GM23338 (cell line): ENCODE measurements around the gene DYNLRB1. TPM values are rescaled to one million over a fixed set of nuclear protein-coding genes. Genes with fewer than 3 reads are reported as not detected.

Source experiments
- ATAC-seq: fragments of 200-7000 bp; cut with Tn5 transposase; 3 replicates; pipeline ENCODE4 v1.9.1; 2020
- DNase-seq: peaks from one replicate; pipeline ENCODE4 v3.0.0-alpha.2; 2015; ENCODE audit warnings: low spot score
- H2AFZ ChIP-seq: fragments of 200-600 bp; sonication (generic); 2 replicates; pipeline ENCODE4 v1.8.0; 2016; ENCODE audit warnings: antibody characterized with exemption, mild to moderate bottlenecking, moderate library complexity
- H3F3A ChIP-seq: fragments of 200-600 bp; sonication (generic); replicated peaks from 2 replicates; pipeline ENCODE4 v1.8.0; 2017; ENCODE audit warnings: antibody characterized with exemption, mixed run types, low read depth
- H3K27ac ChIP-seq: fragments of 200-600 bp; sonication (generic); 2 replicates; pipeline ENCODE4 v1.6.1; 2016; ENCODE audit warnings: low read depth
- H3K27me3 ChIP-seq: fragments of 200-600 bp; sonication (generic); 2 replicates; pipeline ENCODE4 v1.8.0; 2016; ENCODE audit warnings: mild to moderate bottlenecking, mixed run types, moderate library complexity; ENCODE audit not compliant: insufficient read depth
- H3K36me3 ChIP-seq: fragments of 200-600 bp; sonication (generic); 2 replicates; pipeline ENCODE4 v1.8.0; 2016; ENCODE audit warnings: mild to moderate bottlenecking; ENCODE audit not compliant: insufficient read depth
- H3K4me1 ChIP-seq: fragments of 200-600 bp; sonication (generic); 2 replicates; pipeline ENCODE4 v1.8.0; 2016; ENCODE audit warnings: mild to moderate bottlenecking, moderate library complexity; ENCODE audit not compliant: insufficient read depth
- H3K4me2 ChIP-seq: fragments of 200-600 bp; sonication (generic); 2 replicates; pipeline ENCODE4 v1.7.1; 2017; ENCODE audit warnings: mixed run types
- H3K4me3 ChIP-seq: fragments of 200-600 bp; sonication (generic); 2 replicates; pipeline ENCODE4 v1.6.1; 2016; ENCODE audit warnings: mixed run types
- H3K79me2 ChIP-seq: fragments of 200-600 bp; sonication (generic); replicated peaks from 2 replicates; pipeline ENCODE4 v1.8.0; 2017; ENCODE audit warnings: mild to moderate bottlenecking; ENCODE audit not compliant: insufficient read depth
- H3K9me2 ChIP-seq: fragments of 200-600 bp; sonication (generic); 2 replicates; pipeline ENCODE4 v1.8.0; 2017; ENCODE audit not compliant: insufficient read depth
- H4K20me1 ChIP-seq: fragments of 200-600 bp; sonication (generic); replicated peaks from 2 replicates; pipeline ENCODE4 v1.8.0; 2017; ENCODE audit warnings: mild to moderate bottlenecking; ENCODE audit not compliant: insufficient read depth
- H3K27ac Mint-ChIP-seq: 2 replicates; pipeline ENCODE4 v1.8.0; 2020; ENCODE audit warnings: inconsistent platforms, mild to moderate bottlenecking, moderate library complexity, mixed read lengths
- H3K27me3 Mint-ChIP-seq: 3 replicates; pipeline ENCODE4 v1.8.0; 2022; ENCODE audit warnings: low read depth, mild to moderate bottlenecking, moderate library complexity, mixed read lengths, inconsistent platforms; ENCODE audit not compliant: insufficient read depth, poor library complexity
- H3K36me3 Mint-ChIP-seq: 3 replicates; pipeline ENCODE4 v1.8.0; 2021; ENCODE audit warnings: low read depth, mild to moderate bottlenecking, inconsistent platforms, moderate library complexity, mixed read lengths
- H3K4me1 Mint-ChIP-seq: 3 replicates; pipeline ENCODE4 v1.8.0; 2020; ENCODE audit warnings: mild to moderate bottlenecking, inconsistent platforms, mixed read lengths
- H3K4me3 Mint-ChIP-seq: 3 replicates; pipeline ENCODE4 v1.8.0; 2021; ENCODE audit warnings: moderate library complexity, mild to moderate bottlenecking, inconsistent platforms, mixed read lengths
- H3K9me3 Mint-ChIP-seq: 3 replicates; pipeline ENCODE4 v1.8.0; 2020; ENCODE audit warnings: moderate library complexity, mild to moderate bottlenecking, inconsistent platforms, mixed read lengths
- CREB1 ChIP-seq: fragments of 250-450 bp; sonication (Bioruptor Pico); IDR thresholded peaks from 2 replicates; pipeline ENCODE4 v1.5.0; 2020; ENCODE audit warnings: low read depth, mild to moderate bottlenecking, moderate library complexity
- CTCF ChIP-seq, 2 experiments: fragments of 200-600 bp in 1 of 2; sonication (generic) in 1 of 2; conservative IDR thresholded peaks; 2 replicates each; pipeline versions ENCODE4 v1.5.1 to v1.6.1; 2016 to 2017; ENCODE audit warnings: antibody characterized with exemption in 2 of 2, low read depth in 2 of 2, mild to moderate bottlenecking in 2 of 2, moderate library complexity in 1 of 2
- ETS1 ChIP-seq: IDR thresholded peaks from 2 replicates; pipeline ENCODE4 v1.6.1; 2016; ENCODE audit warnings: antibody characterized with exemption
- EZH2 ChIP-seq: fragments of 200-600 bp; sonication (generic); IDR thresholded peaks from one replicate; pipeline ENCODE4 v1.8.0; 2017; ENCODE audit warnings: antibody characterized with exemption, mild to moderate bottlenecking, low read depth; ENCODE audit not compliant: unreplicated experiment
- EZH2phosphoT487 ChIP-seq: fragments of 200-600 bp; sonication (generic); IDR thresholded peaks from one replicate; pipeline ENCODE4 v1.8.1; 2018; ENCODE audit warnings: antibody characterized with exemption; ENCODE audit not compliant: unreplicated experiment
- JUNB ChIP-seq: IDR thresholded peaks from one replicate; pipeline ENCODE4 v1.6.1; 2016; ENCODE audit warnings: antibody characterized with exemption; ENCODE audit not compliant: unreplicated experiment
- NANOG ChIP-seq: IDR thresholded peaks from 2 replicates; pipeline ENCODE4 v1.6.1; 2016; ENCODE audit warnings: antibody characterized with exemption, borderline replicate concordance
- POLR2AphosphoS5 ChIP-seq: IDR thresholded peaks from 2 replicates; pipeline ENCODE4 v1.6.1; 2016; ENCODE audit warnings: antibody characterized with exemption, low read depth
- REST ChIP-seq: IDR thresholded peaks from one replicate; pipeline ENCODE4 v1.6.1; 2018; ENCODE audit warnings: antibody characterized with exemption; ENCODE audit not compliant: unreplicated experiment
- STAT1 ChIP-seq: IDR thresholded peaks from one replicate; pipeline ENCODE4 v1.6.1; 2016; ENCODE audit warnings: antibody characterized with exemption; ENCODE audit not compliant: unreplicated experiment
- ZNF114 ChIP-seq: fragments of 250-450 bp; sonication (Bioruptor Pico); IDR thresholded peaks from 2 replicates; pipeline ENCODE4 v1.5.0; 2020; ENCODE audit warnings: mild to moderate bottlenecking, moderate library complexity
- ZNF331 ChIP-seq: fragments of 250-450 bp; sonication (Bioruptor Pico); IDR thresholded peaks from 2 replicates; pipeline ENCODE4 v1.5.0; 2020; ENCODE audit warnings: low read depth, mild to moderate bottlenecking, moderate library complexity
- ZNF462 ChIP-seq: fragments of 250-450 bp; sonication (Bioruptor Pico); IDR thresholded peaks from 2 replicates; pipeline ENCODE4 v1.5.0; 2020; ENCODE audit warnings: mild to moderate bottlenecking, moderate library complexity
- polyA plus RNA-seq: library from polyadenylated mRNA; unstranded; fragments of >200 nt; fragmentation: Nextera tagmentation; extraction: Ambion mirVana; gene quantifications from 2 replicates; pipeline ENCODE4 v1.2.1, GENCODE V29; 2016
- total RNA-seq: library from RNA; depleted of rRNA; stranded (reverse); fragments of >200 nt; shearing (Covaris generic); gene quantifications from 2 replicates; pipeline ENCODE4 v1.2.3, GENCODE V29; 2014

DYNLRB1 gene
- total and polyA plus RNA-seq, 2 experiments from 2014 or later, result 107 to 376 TPM

GRCh38 chr20:34579191-34579978, 63.2 kb downstream of the DYNLRB1 start:
- Mint-ChIP-seq H3K27me3 (peaks cover 2% of the 10 kb centered on the region), H3K27ac (no peak overlapping the region), H3K36me3 (peaks cover 4% of the 10 kb centered on the region; the same call in 2 of the 3 replicates), H3K9me3 (no peaks in the 10 kb centered on the region), H3K4me1 (no peaks in the 10 kb centered on the region), H3K4me3 (no peak overlapping the region)
- Histone ChIP-seq H2AFZ (no peak overlapping the region), H3F3A (no peaks in the 10 kb centered on the region), H3K9me2 (no peaks in the 10 kb centered on the region), H3K79me2 (no peaks in the 10 kb centered on the region), H4K20me1 (no peaks in the 10 kb centered on the region), H3K27ac (no peak overlapping the region), H3K4me2 (no peak overlapping the region), H3K36me3 (no peaks in the 10 kb centered on the region; the same call in 1 of the 2 replicates), H3K4me1 (no peaks in the 10 kb centered on the region), H3K27me3 (no peaks in the 10 kb centered on the region), H3K4me3 (no peak overlapping the region)
- TF ChIP-seq ETS1, result no peak
- TF ChIP-seq NANOG, result no peak
- no peak for TF ChIP-seq ZNF331 (CRISPR knock-in tag)
- TF ChIP-seq EZH2, result no peak
- no peak for TF ChIP-seq EZH2phosphoT487
- no peak for TF ChIP-seq CREB1 (CRISPR knock-in tag)
- no peak for TF ChIP-seq REST
- TF ChIP-seq CTCF (conservative IDR thresholded peaks at IDR 0.05; ENCODE audit: low read depth in 2 of 2), result no peak
- TF ChIP-seq ZNF114, result no peak
- TF ChIP-seq JUNB, result no peak
- TF ChIP-seq POLR2AphosphoS5, result no peak
- no peak for TF ChIP-seq STAT1
- no peak for TF ChIP-seq ZNF462 (CRISPR knock-in tag)
- no peak for DNase-seq
- ATAC-seq, result no peak
